ENCODE data around the gene RPS14.

RPS14 gene

DNA sequence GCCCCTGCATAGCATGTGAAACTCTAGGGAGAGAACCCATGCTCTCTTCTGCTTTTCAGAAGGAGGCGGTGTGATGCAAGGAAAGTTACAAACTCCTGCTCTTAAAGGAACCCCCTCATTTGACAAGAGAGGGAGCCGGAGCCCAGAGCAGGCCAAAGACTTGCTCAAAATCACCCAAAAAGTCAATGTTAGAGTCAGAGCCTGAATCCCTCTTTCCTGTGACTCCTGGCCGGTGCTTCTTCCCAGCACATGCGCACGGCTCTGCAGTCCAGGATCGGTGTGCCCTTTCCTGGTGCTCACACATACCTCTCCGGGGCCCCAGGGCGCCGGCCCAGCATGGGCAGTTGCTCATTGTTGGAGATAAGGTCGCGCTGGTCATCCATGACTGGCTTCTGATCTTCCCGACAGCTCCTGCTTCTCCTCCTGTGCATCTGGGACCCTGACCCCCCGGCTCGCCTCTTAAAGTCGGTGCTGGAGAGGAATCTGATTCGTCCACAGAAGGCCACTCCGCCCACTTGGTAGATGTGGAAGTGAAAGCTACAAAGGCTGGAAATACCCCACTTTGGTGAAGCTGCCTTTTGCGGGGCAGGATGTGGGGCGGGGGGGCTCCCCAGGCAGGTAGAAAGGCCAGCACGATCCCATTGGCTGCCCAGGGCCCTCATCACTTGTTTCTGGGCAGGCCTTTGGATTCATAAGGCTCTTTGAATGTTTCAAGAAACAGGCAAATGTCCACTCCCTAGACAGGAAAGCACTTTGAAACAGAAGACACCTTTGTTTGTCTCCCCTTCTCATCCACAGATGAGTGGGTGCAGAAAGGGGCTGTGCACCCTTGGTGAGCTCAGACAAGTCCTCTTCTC is 37.0 kb downstream of the RPS14 start, which contains the start of gene CD74:
CD74 (minus strand) TSS at position 592 of the 857 bp plus-strand sequence; CDS start at position 431, 161 bp downstream.
- DNase-seq = no peak

DNA sequence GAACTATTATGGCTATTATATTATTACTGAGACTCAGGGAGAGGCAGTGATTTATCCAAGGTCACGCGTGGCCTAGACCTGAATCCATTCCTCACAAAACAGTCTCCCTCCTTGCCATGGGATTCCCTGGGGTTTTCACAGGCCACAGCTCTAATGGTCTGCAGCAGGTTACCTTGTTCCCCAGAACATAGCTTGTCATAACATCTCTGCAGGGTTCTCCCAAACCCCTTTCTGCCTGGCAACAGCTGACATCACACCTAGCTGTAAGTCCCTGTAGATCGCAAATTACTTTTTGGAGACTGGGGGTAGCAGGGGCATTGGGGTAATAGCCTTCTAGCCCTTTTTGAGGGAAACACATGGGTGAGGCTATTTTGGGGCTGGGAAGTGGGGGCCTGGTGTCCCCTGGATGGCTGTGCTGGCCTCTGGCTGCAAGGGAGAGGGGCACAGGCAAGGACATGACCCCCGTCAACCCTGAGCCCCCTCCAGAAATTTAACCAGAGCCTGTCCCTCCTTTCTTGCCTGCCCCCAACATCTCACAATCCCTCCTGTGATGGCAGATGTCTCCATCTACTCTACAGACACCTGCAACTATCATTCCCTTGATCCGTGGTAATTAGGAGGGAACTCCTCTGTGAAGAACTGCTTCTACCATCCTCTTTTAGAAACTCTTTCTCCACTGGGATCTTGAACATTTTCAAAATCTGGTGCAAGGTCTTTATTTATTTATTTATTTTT is 38.1 kb downstream of the RPS14 start:
- no peak for DNase-seq

DNA sequence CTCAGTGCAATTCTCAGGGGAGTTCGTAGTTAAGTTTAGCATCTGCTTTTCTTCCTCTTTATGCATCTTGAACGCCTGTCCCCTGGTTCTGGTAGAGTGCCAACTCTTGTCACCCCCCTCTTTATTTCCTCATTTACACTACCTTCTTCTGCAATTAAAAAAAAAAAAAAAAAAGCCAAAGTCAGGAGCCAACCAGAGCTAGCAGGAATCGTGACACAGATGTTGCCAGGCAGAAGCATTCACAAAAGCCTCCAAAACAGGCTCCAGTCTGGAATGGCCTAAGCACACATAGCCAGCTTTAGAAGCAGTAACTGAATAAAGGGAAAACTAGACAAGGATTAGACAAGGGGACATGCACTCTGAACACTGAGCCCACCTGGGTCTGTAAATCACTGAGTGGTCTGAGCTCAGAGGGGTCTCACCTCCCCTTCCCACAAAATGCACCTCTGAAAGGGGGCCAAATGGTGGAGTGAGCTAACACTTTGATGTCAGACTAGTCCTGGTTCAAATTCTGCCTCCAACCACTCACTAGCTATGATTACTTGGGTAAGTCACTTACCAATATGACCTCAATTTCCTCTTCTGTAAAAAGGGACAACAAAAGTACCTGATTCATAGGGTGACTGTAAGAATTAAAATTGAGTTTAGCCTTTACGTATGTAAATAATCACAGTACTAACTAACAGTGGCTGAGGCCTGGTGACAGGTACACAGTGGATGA is 38.9 kb downstream of the RPS14 start:
- no peak for DNase-seq

DNA sequence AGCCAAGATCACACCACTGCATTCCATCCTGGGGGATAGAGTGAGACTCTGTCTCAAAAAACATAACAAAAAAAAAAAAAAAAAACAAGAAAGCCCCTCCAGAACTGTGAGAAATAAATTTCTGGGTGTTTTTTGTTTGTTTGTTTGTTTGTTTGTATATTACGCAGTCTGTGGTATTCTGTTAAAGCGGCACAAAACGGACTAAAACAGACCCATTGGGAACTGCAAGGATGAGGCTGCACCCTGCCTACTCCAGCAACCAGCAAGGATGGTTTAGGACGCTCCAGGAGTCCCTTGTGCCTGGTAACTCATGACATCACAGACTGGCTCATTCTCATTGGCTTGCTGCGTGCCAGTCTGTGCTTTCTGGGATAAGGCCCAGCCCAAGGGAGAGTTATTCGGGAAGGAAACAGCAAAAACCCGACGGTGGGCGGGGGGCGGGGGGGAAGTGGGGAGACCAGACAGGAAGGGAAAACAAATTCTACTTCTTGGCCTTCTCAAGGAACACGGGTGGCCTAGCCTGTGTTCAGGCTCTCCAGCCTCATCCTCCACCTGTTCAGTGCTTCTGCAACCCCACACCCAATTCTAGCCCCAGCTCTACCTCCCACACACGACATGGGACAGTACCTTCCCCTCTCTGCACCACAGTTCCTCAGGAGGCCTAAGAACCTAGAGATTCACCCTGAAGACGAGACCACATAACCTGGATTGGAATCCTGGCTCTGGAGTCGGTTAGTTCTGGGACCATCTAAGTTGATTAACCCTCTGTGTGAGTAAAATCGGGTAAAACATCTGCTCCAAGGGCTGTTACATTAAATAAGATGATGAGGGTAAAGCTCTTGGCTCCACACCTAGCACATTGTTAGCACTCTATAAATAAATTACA is 39.7 kb downstream of the RPS14 start:
- no peak for DNase-seq

DNA sequence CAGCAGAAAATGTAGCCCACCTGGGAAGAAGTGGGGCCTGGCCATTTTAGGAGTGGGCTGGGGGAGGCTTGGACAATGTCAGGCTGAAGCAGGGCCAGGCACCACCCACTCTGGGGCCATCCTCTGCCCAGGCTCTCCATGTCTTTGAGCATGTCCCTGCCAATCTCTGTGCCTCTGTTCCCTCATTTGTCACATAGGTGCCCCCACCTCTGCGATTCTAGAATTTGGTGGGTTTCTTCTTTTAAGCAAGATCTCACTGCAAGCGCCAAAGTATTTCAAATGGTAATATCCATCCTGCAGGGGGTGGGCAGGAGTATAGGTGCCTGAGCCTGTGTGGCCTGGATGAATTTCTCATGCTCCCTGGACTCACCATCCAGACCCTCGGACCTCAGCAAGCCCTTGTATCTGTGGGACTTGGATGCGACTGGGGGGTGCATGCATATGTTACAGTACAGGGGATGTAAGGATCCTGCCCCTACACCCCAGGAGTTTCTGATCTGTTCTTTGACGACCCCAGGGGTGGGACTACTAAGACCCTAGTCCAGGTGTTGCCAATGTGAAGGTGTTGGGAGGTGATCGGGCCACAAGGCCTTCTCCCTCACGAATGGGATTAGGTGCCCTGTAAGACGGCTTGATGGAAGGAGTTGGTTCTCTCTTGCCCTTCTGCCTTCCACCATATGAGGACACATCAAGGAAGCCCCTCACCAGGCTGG is 41.2 kb downstream of the RPS14 start:
- DNase-seq = no peak

DNA sequence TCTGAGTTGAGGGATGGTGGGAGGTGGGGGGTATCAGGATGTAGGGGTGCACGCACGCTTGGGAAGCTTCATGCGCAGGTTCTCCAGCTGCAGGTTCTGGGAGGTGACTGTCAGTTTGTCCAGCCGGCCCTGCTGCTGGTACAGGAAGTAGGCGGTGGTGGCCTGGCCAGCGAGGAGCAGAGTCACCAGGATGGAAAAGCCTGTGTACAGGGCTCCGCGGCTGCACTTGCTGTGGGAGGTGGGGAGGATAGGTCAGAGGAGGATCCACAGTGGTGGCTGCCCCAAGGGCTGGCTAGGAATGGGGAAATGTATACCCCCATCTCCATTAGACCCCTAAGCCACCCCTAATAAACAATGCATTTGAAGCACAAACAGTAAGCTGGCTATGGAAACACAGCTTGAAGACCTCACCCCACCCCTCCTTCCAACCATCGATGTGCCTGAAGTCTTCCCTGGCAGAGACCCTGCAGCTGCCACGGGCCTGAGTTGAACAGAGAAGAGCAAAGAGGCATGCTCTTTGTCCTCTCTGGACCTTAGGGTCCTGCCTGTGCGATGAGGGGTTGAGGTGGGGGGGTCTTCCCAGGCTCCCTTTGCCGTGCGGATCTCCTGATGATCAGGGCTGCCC is 42.3 kb downstream of the RPS14 start:
- no peak for DNase-seq

DNA sequence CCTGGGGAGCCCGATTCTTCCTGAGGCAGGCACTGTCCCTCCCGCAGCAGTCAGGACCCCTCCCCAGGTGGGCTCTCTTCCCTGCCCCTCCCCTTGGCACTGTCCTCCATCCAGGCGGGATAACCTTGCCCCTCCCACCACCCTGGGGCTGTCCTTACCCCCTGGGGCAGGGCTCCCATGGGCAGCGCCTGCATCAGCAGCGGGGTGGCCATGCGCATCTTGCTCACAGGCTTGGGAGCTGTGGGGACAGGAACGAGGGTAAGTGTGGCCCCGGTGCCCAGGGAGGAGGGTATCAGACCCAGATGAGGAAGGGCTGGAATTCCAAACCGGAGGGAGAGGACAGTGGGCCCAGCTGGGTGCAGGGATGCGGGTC is 42.8 kb downstream of the RPS14 start:
- DNase-seq = no peak

DNA sequence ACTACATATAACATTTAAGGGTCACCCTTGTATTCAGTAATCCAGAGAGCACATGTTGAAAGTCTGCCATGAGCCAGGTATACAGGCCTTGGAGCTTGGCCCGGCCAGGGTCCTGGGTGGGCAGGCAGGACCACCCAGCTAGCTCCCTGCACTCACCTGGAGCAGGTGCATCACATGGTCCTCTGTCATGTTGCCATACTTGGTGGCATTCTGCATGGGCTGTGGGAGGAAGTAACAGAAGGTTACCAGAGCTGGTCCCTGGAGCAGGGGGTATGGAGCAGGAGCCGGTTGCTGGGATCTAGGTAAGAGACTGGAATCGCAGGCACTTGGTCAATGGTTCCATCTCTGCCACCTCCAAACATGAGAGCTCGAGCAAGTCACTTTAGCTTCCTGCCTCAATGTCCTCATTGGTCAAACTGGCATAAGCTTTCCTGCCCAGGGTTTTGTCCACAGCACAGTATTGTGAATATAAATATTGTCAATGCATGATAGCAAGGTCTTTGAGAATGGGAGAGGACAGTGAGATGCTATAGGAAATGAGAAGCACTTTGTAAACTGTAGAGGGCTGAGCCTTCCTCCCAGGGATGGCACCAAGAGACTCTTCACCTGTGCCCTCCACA is 43.3 kb downstream of the RPS14 start:
- DNase-seq = no peak

DNA sequence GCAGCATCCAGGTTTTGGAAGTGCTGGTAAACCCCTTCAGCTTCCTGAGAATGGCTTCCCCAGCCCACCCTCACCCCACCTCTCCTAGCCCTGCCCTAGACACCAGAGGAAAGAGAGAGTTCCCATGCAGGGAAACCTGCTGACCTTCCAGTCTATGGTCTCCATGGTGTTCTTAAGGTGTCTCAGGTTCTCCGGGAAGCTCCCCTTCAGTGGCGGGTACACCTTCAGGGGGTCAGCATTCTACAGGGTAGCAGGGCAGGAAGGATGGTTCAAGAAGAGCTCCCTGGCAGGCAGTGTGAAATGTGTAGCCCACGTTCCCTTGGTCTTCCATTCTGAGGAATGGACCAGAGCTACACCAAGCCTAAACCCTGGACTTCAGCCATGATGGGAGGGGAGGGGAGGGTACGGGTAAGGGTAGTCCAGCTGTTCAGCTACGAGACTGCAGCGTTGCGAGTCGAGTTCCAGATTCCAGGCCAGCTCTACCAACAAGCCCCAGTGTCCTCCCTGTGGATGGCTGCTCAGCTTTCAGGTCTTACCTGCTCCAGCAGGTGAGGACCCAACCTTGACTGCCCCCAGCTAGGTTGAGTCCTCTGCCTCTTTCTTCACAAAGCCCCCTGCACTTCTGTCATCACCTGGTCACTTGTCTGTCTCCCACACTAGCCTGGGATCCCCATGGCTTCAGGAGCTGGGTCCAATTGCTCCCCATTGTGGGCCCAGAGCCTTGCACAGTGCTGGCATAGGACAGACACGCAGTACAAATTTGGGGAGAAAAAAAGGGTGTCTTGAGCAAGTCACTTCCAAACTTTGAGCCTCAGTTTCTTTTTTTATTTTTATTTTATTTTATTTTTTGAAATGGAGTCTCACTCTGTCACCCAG is 44.4 kb downstream of the RPS14 start:
- DNase-seq = no peak

DNA sequence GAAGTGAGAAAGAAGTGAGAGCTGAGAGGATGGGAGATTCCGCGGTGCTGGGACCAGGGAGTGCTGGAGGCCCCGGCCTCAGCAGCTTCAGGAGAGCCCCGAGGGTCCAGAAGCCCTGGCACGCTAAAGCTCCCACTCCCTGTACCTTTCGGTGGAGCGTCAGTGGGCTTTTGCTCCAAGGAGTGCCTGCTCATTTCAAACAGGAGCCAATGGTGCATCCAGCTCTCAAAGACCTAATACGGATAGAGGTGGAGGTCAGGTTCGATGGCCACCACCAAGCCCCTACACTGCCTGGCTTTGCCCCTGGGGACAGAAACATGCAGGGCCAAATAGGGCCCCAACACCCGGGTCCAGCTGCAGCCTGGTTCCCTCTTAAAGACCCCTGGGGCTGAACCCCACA is 45.0 kb downstream of the RPS14 start:
- DNase-seq = no peak

DNA sequence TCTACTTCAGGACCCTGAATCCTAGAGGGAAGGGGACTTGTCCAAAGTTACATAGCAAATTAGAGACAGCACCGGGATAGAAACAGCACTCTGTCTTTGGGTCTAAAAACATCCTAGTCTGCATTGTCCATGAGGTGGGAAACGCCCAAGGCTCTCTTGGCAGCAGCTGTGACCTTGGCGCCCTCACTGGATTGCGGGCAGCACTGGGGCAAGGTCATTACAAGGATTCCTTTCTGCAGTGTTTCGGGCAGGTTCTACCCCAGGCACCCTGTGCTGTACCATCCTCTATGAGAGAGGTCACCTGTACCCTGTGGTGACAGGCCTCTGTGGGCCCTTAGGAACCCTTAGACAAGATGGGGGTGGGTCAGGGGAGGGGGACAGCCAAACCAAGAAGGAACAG is 45.4 kb downstream of the RPS14 start:
- DNase-seq = no peak

DNA sequence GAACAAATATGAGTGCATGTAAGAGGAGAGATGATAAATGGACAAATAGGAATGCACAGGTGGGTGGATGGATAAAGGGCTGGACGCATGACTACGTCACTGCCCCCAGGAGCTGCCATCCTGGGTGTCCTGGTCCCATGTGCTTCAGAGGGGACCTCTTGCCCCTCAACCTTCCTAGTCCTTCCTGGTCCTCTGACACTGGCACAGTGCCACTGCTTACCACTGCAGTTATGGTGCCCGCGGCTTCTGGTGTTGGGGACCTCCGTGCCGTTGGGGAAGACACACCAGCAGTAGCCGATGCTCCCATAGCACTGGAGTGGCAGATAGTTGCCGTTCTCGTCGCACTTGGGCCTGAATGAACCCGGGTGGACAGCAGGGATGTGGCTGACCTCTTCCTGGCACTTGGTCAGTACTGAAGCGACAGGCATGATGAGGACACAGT is 46.6 kb downstream of the RPS14 start:
- DNase-seq = no peak

DNA sequence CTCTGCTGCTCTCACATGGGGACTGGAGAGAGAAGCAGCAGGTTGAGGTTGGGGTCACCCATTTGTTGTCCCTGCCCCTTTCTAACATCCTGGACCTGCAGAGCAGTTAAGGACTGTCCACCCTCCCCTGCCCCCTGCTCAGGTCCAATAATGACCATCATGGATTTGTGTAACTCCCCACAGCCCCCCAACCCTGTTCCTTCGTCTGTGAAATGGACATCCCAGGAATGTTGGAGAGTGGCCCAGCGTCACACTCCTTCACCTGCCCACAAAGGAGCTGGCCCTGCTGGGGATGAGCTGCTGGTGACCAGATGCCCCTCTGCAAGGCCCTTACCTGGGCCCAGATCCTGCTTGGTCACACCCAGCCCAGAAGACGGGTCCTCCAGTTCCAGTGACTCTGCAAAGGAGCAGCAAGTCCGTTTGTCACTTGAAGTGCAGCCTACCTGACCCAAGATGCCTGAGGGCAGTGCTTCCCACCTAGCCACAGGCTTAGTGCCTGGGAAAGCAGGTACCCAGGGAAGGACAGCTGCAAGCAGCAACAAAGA is 47.2 kb downstream of the RPS14 start:
- DNase-seq = no peak

DNA sequence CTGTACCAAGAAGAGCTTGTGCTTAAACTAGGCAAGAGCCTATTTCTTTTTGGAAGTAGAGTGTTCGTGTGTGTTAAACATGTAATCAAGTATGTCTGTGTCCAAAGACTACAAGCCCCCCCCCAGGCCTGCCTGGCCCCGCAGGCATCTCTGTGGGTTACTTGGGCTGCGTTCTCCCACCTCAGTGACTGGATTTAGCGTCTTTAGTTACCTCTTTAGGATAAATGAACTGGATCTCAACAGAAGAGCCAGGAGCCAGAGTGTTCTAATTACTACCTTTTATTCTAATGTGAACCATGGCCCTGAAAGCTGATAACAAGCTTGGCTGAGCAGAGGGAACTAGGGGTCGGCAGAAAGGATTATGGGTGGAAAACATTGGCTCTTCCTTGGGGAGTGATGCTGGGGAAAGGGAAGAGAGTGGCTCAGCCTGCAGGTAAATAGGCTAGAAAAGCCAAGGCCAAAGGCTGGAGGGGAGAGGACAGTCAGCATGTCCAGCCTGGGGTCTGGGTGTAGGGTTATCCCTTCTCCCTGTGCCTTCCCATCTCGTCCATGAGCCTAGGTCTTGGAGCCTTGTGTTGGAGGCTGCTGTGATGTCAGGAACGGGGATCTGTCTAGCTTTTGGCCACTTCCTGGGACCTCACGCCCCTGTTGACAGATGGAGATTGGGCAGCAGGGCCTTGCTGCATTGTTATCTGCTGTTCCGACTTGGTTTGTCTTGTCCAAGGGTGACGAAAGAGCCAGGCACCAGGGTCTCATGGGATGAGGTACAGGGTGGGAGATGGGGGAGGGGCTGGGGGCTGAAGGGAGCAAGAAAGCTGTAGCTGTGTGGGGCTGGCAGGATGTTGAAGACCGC is 47.9 kb downstream of the RPS14 start:
- DNase-seq = no peak

DNA sequence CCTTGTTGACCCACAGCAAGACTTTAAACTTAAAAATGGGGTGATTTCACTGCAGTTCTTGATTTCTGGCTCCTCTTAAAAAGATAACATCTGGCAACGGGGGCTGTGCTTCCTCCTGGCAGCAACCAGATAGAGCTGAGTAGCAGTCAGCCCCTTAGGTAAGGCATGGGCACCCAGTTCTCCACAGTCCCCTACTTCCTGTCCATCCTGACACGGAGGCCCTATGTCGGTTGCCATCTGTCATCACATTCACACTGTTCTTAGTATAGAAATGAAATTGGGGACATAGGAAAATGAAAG is 48.5 kb downstream of the RPS14 start:
- DNase-seq = no peak

DNA sequence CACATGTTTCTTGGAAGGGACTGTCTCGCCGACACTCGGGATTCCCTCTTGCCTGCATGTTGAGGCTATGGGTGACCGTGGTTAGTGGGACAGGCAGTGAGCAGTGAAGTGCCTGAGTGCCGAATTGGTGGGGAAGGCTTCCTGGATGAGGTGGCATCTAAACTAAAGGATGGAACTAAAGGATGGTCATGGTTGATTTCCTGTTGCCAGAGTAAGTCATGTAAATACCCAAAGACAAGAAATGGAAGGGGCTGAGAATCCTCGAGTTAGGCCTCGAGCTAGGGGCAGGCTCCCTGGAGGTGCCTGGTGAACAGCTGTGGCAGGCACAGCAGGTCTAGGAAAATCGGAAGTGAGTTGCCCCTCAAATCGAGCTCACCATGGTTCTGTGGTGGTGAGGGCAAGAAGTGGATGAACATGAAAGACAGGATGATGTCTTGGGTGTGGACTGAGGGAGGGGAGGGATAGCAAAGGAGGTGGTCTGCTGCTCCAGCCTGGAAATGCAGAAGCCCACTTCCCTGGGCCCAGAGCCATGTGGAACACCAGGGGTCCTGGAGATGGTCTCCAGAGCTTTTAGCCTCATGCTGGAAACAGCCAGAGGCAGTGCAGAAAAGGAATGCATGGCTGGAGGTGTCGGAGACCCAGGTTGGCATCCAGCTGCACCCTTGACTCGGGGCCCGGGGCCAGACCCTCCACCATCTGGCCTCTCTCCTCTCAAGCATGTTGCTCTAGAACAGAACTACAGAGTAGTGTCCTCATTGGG is 49.0 kb downstream of the RPS14 start:
- no peak for DNase-seq

DNA sequence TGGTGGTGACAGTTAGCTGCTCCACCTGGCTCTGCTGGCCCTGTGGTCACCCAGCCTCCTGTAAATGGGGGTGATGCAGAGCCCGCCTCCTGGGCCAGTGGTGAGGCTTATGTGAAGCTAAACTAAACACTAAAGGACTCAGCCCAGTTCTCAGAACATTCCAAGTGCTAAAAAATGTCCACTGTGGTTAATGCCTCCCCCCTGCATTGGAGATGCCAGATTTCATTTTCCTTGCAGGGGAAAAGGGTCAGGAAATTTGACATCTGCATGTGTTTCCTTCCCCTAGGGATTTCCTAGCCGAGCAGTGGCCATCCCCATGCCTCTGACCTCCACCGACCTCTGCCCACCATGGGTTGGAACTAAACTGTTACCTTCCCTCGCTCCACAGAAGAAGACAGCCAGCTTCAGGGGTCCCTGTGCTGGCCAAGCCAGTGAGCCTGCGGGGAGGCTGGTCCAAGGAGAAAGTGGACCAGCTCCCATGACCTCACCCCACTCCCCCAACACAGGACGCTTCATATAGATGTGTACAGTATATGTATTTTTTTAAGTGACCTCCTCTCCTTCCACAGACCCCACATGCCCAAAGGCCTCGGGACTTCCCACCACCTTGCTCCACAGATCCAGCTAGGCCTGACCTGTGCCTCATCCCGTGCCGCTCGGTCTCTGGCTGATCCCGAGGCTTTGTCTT is 49.9 kb downstream of the RPS14 start:
- no peak for DNase-seq

Data from NCI-H1417 treated with DMSO at 0.1 percent for 48 hours (cell line).